M059J (cell line): ENCODE data around the gene GP9. TPM values are rescaled to one million over a fixed set of nuclear protein-coding genes. Genes with fewer than 3 reads are reported as not detected.
"Not testable (repeated sequence)": the region's sequence is repeated elsewhere in the genome, so short reads cannot be mapped to it uniquely, and the experiment has no call there.

Experiments
- DNase-seq: peaks from one replicate; pipeline ENCODE4 v3.0.0-alpha.2; 2012; ENCODE audit warnings: low read depth
- total RNA-seq: library from RNA; depleted of rRNA; stranded (reverse); fragments of >200 nt; shearing (Covaris generic); gene quantifications from 2 replicates; pipeline ENCODE4 v1.2.3, GENCODE V29; 2014; rRNA removed

The GP9 gene
- total RNA-seq, 1 experiment from 2014 or later = not detected

DNA sequence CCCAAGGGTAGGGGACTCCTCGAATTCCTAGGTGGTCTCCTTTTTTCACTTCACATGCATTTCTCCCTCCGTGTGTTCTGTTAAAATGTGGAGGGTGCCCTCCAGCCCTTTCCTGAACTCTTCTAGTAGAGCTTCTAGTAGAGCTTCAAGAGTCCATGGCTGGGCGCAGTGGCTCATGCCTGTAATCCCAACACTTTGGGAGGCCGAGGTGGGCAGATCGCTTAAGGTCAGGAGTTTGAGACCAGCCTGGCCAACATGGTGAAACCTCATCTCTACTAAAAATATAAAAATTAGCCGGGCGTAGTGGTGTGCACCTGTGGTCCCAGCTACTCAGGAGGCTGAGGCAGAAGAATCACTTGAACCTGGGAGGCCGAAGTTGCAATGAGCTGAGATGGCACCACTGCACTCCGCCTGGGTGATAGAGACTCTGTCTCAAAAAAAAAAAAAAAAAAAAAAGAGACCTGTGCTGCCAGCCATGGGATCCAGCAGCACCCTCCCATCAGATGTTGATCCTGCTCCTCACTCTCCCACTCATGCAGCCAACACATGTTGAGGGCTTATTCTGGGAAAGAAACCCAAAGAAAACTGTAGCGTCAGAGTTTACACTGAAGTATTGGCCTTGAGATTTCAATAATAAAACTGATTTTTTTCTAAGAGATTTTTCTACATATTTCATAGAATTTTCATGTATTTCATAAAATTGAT is 50.6 kb downstream of the GP9 start:
- not testable (repeated sequence) for DNase-seq

Other genes with a start within 250 kb of the GP9 start
- gene ACAD9, start 181.2 kb upstream of the GP9 start, total RNA-seq = 28.0 and 43.3 TPM in 2 replicates
- 0.27 TPM in 1 of 2 replicates, not detected in the other for gene CFAP92, start 66.7 kb upstream of the GP9 start, total RNA-seq
- not detected in 2 replicates for gene EFCC1, start 59.5 kb upstream of the GP9 start, total RNA-seq
- 21.1 and 24.2 TPM in 2 replicates for gene RAB43, start 61.0 kb downstream of the GP9 start, total RNA-seq
- gene ISY1, start 100.3 kb downstream of the GP9 start, total RNA-seq = 34.9 and 70.7 TPM in 2 replicates
- gene CNBP, start 123.1 kb downstream of the GP9 start, total RNA-seq = 375 and 380 TPM in 2 replicates
- gene COPG1, start 188.8 kb downstream of the GP9 start, total RNA-seq = 203 and 347 TPM in 2 replicates
- 41.4 and 46.4 TPM in 2 replicates for gene HMCES, start 218.1 kb downstream of the GP9 start, total RNA-seq